OCI-LY7 (cell line): ENCODE measurements around the gene LYRM9. TPM values are rescaled to one million over a fixed set of nuclear protein-coding genes. Genes with fewer than 3 reads are reported as not detected.

ENCODE experiments used
- BruUV-seq: library from RNA; stranded (reverse); fragments of 400-500 nt; replicated peaks from 2 replicates; lab custom pipeline; 2021; lab: Mats Ljungman, UMichigan
- CTCF ChIA-PET: fragments of 300-600 bp; sonication (Branson Sonifier 250); formaldehyde crosslinking; loops from one replicate; lab custom pipeline; 2022; ENCODE audit warnings: antibody characterized with exemption; ENCODE audit not compliant: unreplicated experiment; lab: Charles Lee
- POLR2A ChIA-PET: fragments of 300-600 bp; sonication (Branson Sonifier 250); formaldehyde crosslinking; loops from one replicate; lab custom pipeline; 2022; ENCODE audit warnings: antibody characterized with exemption; lab: Charles Lee
- DNase-seq: peaks from one replicate; pipeline ENCODE4 v3.0.0-alpha.2; 2015; ENCODE audit warnings: low spot score
- H2AFZ ChIP-seq: fragments of 200-600 bp; sonication (generic), shearing (Covaris generic); 2 replicates; pipeline ENCODE4 v1.6.1; 2014; ENCODE audit warnings: mild to moderate bottlenecking, antibody characterized with exemption, low read length, moderate library complexity
- H3K27ac ChIP-seq: fragments of 200-600 bp; sonication (generic); 2 replicates; pipeline ENCODE4 v1.5.1; 2014; ENCODE audit warnings: mixed run types, low read depth, mild to moderate bottlenecking, moderate library complexity, low read length, inconsistent platforms; ENCODE audit not compliant: poor library complexity, severe bottlenecking
- H3K36me3 ChIP-seq: fragments of 200-600 bp; sonication (generic); 2 replicates; pipeline ENCODE4 v1.6.1; 2014; ENCODE audit warnings: mild to moderate bottlenecking, antibody characterized with exemption, low read length, moderate library complexity, mixed read lengths; ENCODE audit not compliant: insufficient read depth
- H3K4me1 ChIP-seq: fragments of 200-600 bp; sonication (generic); 2 replicates; pipeline ENCODE4 v1.5.1; 2014; ENCODE audit warnings: mild to moderate bottlenecking, low read length; ENCODE audit not compliant: insufficient read depth, poor library complexity, severe bottlenecking
- H3K4me2 ChIP-seq: fragments of 200-600 bp; sonication (generic); 2 replicates; pipeline ENCODE4 v1.6.1; 2014; ENCODE audit warnings: mild to moderate bottlenecking, low read length
- H3K4me3 ChIP-seq: fragments of 200-600 bp; sonication (generic); 2 replicates; pipeline ENCODE4 v1.5.1; 2014; ENCODE audit warnings: mild to moderate bottlenecking, low read depth, low read length; ENCODE audit not compliant: poor library complexity, severe bottlenecking
- H3K79me2 ChIP-seq: fragments of 200-600 bp; sonication (generic); 2 replicates; pipeline ENCODE4 v1.6.1; 2016; ENCODE audit warnings: low read depth, mild to moderate bottlenecking, low read length, moderate library complexity, mixed read lengths; ENCODE audit not compliant: insufficient read depth
- H3K9me2 ChIP-seq: fragments of 200-600 bp; sonication (generic); 2 replicates; pipeline ENCODE4 v1.6.1; 2016; ENCODE audit warnings: mild to moderate bottlenecking, low read length, mixed read lengths; ENCODE audit not compliant: insufficient read depth
- H3K9me3 ChIP-seq: fragments of 200-600 bp; sonication (generic); 2 replicates; pipeline ENCODE4 v1.6.1; 2014; ENCODE audit warnings: mild to moderate bottlenecking, mixed run types, low read length, mixed read lengths
- H4K20me1 ChIP-seq: fragments of 200-600 bp; sonication (generic); 2 replicates; pipeline ENCODE4 v1.6.1; 2014; ENCODE audit warnings: mild to moderate bottlenecking, antibody characterized with exemption, low read length, moderate library complexity, mixed read lengths; ENCODE audit not compliant: insufficient read depth
- CTCF ChIP-seq: fragments of 200-600 bp; sonication (generic); conservative IDR thresholded peaks from 2 replicates; pipeline ENCODE4 v1.5.1; 2014; ENCODE audit warnings: mild to moderate bottlenecking, antibody characterized with exemption, low read length, moderate library complexity, mixed read lengths
- EZH2phosphoT487 ChIP-seq: fragments of 200-600 bp; sonication (generic); IDR thresholded peaks from 2 replicates; pipeline ENCODE4 v1.6.1; 2018; ENCODE audit warnings: low read depth, borderline replicate concordance, mild to moderate bottlenecking, mixed run types, antibody characterized with exemption, low read length, moderate library complexity, mixed read lengths
- intact Hi-C: fragments of 100-400 bp; cut with micrococcal nuclease; formaldehyde crosslinking; loops from one replicate; pipeline ENCODE4 v1.10.0; 2022; ENCODE audit not compliant: unreplicated experiment
- total RNA-seq, 2 experiments: library from RNA; depleted of rRNA in 1 of 2; stranded (reverse); fragments of >200 nt in 1 of 2; shearing (Covaris generic) in 1 of 2; gene quantifications; 2 replicates each; pipeline ENCODE4 v1.2.3, GENCODE V29; 2014 to 2022

The LYRM9 gene
- total RNA-seq, 2 experiments from 2014 or later = 0.35 to 1.4 TPM

- Histone ChIP-seq H4K20me1 (no peaks in the 10 kb centered on the region), H3K27ac (no peak overlapping the region), H3K4me3 (no peak overlapping the region), H3K9me3 (no peaks in the 10 kb centered on the region), H3K9me2 (no peaks in the 10 kb centered on the region), H3K79me2 (no peaks in the 10 kb centered on the region), H3K4me1 (no peaks in the 10 kb centered on the region), H3K36me3 (no peaks in the 10 kb centered on the region), H3K4me2 (no peak overlapping the region), H2AFZ (no peak overlapping the region)
- BruUV-seq = no TSS peak
- TF ChIP-seq CTCF (no peak), EZH2phosphoT487 (no peak)
- POLR2A ChIA-PET = no interaction called here
- CTCF ChIA-PET = no interaction called here
- no peak for DNase-seq
- intact Hi-C loops = no loop called here
Observed at GRCh38 chr17:27905447-27906225, 12.5 kb upstream of the LYRM9 start.

GRCh38 chr17:27904534-27905446 is 11.6 kb upstream of the LYRM9 start:
- Histone ChIP-seq H4K20me1 (no peaks in the 10 kb centered on the region), H3K4me3 (no peak overlapping the region), H2AFZ (no peak overlapping the region), H3K4me2 (no peak overlapping the region), H3K4me1 (no peaks in the 10 kb centered on the region), H3K79me2 (no peaks in the 10 kb centered on the region), H3K36me3 (no peaks in the 10 kb centered on the region), H3K9me3 (no peaks in the 10 kb centered on the region), H3K9me2 (no peaks in the 10 kb centered on the region), H3K27ac (no peak overlapping the region)
- POLR2A ChIA-PET = no interaction called here
- no TSS peak for BruUV-seq
- CTCF ChIA-PET = no interaction called here
- intact Hi-C loops = no loop called here
- no peak for DNase-seq
- TF ChIP-seq CTCF (no peak), EZH2phosphoT487 (no peak)
